H9 (cell line): ENCODE measurements around the gene TEX261. TPM values are rescaled to one million over a fixed set of nuclear protein-coding genes. Genes with fewer than 3 reads are reported as not detected.

ENCODE experiments used
- DNase-seq: peaks from one replicate; pipeline ENCODE4 v3.0.0-alpha.2; 2017
- H2AFZ ChIP-seq: one replicate; pipeline ENCODE4 v1.6.1; 2013; ENCODE audit warnings: mild to moderate bottlenecking, low read length, control low read depth, moderate library complexity
- H2AK5ac ChIP-seq: 2 replicates; pipeline ENCODE4 v1.6.1; 2013; ENCODE audit warnings: low read length, control low read depth, mixed read lengths; ENCODE audit not compliant: insufficient read length
- H2BK120ac ChIP-seq: one replicate; pipeline ENCODE4 v1.6.1; 2013; ENCODE audit warnings: low read depth, mild to moderate bottlenecking, low read length, control low read depth, inconsistent platforms; ENCODE audit not compliant: poor library complexity, severe bottlenecking
- H2BK12ac ChIP-seq: 2 replicates; pipeline ENCODE4 v1.6.1; 2013; ENCODE audit warnings: low read length, control low read depth, mixed read lengths, low read depth; ENCODE audit not compliant: insufficient read length
- H2BK15ac ChIP-seq: 2 replicates; pipeline ENCODE4 v1.6.1; 2013; ENCODE audit warnings: low read depth, low read length, control low read depth
- H2BK20ac ChIP-seq: one replicate; pipeline ENCODE4 v1.6.1; 2013; ENCODE audit warnings: low read depth, mild to moderate bottlenecking, low read length, control low read depth, inconsistent platforms; ENCODE audit not compliant: poor library complexity, severe bottlenecking
- H2BK5ac ChIP-seq: 2 replicates; pipeline ENCODE4 v1.6.1; 2013; ENCODE audit warnings: low read length, control low read depth, mixed read lengths; ENCODE audit not compliant: insufficient read length
- H3K14ac ChIP-seq: 2 replicates; pipeline ENCODE4 v1.6.1; 2013; ENCODE audit warnings: low read length, control low read depth; ENCODE audit not compliant: insufficient read depth
- H3K18ac ChIP-seq: 2 replicates; pipeline ENCODE4 v1.6.1; 2013; ENCODE audit warnings: low read depth, mild to moderate bottlenecking, mixed read lengths, low read length, control low read depth; ENCODE audit not compliant: insufficient read length
- H3K23ac ChIP-seq: 2 replicates; pipeline ENCODE4 v1.6.1; 2013; ENCODE audit warnings: low read length, control low read depth, mixed read lengths, low read depth; ENCODE audit not compliant: insufficient read length
- H3K23me2 ChIP-seq: 2 replicates; pipeline ENCODE4 v1.6.1; 2013; ENCODE audit warnings: low read depth, mild to moderate bottlenecking, mixed read lengths, low read length, control low read depth; ENCODE audit not compliant: insufficient read length, poor library complexity, severe bottlenecking
- H3K27ac ChIP-seq: 2 replicates; pipeline ENCODE4 v1.5.1; 2013; ENCODE audit warnings: low read length, control low read depth, mixed read lengths, low read depth; ENCODE audit not compliant: insufficient read length
- H3K27me3 ChIP-seq: 2 replicates; pipeline ENCODE4 v1.6.1; 2013; ENCODE audit warnings: low read length, control low read depth, inconsistent platforms; ENCODE audit not compliant: insufficient read depth
- H3K4ac ChIP-seq: 2 replicates; pipeline ENCODE4 v1.6.1; 2013; ENCODE audit warnings: low read depth, mild to moderate bottlenecking, control low read depth, inconsistent platforms, low read length, moderate library complexity
- H3K4me1 ChIP-seq: 2 replicates; pipeline ENCODE4 v1.6.1; 2013; ENCODE audit warnings: low read length, control low read depth, inconsistent platforms; ENCODE audit not compliant: insufficient read depth
- H3K4me2 ChIP-seq: 2 replicates; pipeline ENCODE4 v1.6.1; 2013; ENCODE audit warnings: low read length, control low read depth, mixed read lengths; ENCODE audit not compliant: insufficient read length, insufficient read depth
- H3K56ac ChIP-seq: 2 replicates; pipeline ENCODE4 v1.6.1; 2013; ENCODE audit warnings: low read depth, mild to moderate bottlenecking, mixed read lengths, low read length, control low read depth; ENCODE audit not compliant: insufficient read length
- H3K79me1 ChIP-seq: 2 replicates; pipeline ENCODE4 v1.6.1; 2013; ENCODE audit warnings: low read depth, mild to moderate bottlenecking, moderate library complexity, low read length, control low read depth, inconsistent platforms; ENCODE audit not compliant: insufficient read depth, poor library complexity, severe bottlenecking
- H3K79me2 ChIP-seq: 2 replicates; pipeline ENCODE4 v1.6.1; 2013; ENCODE audit warnings: low read length, control low read depth, inconsistent platforms; ENCODE audit not compliant: insufficient read depth
- H3K9ac ChIP-seq: 2 replicates; pipeline ENCODE4 v1.6.1; 2013; ENCODE audit warnings: low read length, control low read depth, mixed read lengths; ENCODE audit not compliant: insufficient read length; ENCODE audit errors: extremely low read depth
- H3K9me3 ChIP-seq: one replicate; pipeline ENCODE4 v1.6.1; 2013; ENCODE audit warnings: low read depth, low read length, inconsistent platforms; ENCODE audit not compliant: control insufficient read depth
- H3T11ph ChIP-seq: one replicate; pipeline ENCODE4 v1.6.1; 2013; ENCODE audit warnings: mild to moderate bottlenecking, low read length, control low read depth, inconsistent platforms
- H4K20me1 ChIP-seq: one replicate; pipeline ENCODE4 v1.6.1; 2013; ENCODE audit not compliant: control insufficient read depth, insufficient read length, insufficient read depth
- H4K5ac ChIP-seq: 2 replicates; pipeline ENCODE4 v1.6.1; 2013; ENCODE audit warnings: low read depth, mild to moderate bottlenecking, mixed read lengths, low read length, control low read depth; ENCODE audit not compliant: insufficient read length
- H4K8ac ChIP-seq: replicated peaks from 2 replicates; pipeline ENCODE4 v1.6.1; 2013; ENCODE audit warnings: low read length, control low read depth, mixed read lengths, low read depth; ENCODE audit not compliant: insufficient read length
- H4K91ac ChIP-seq: 2 replicates; pipeline ENCODE4 v1.6.1; 2013; ENCODE audit warnings: low read depth, mild to moderate bottlenecking, moderate library complexity, mixed read lengths, low read length, control low read depth; ENCODE audit not compliant: insufficient read length
- H3K27ac Mint-ChIP-seq, 3 experiments: 2 replicates in 2 of 3; 3 replicates in 1 of 3; pipeline ENCODE4 v1.8.0; 2020 to 2021; ENCODE audit warnings: mixed read lengths in 3 of 3, mild to moderate bottlenecking in 1 of 3, moderate library complexity in 1 of 3
- H3K27me3 Mint-ChIP-seq: 2 replicates; pipeline ENCODE4 v1.8.0; 2021; ENCODE audit warnings: low read depth, mild to moderate bottlenecking, moderate library complexity, mixed read lengths
- H3K36me3 Mint-ChIP-seq, 3 experiments: 2 replicates in 2 of 3; 3 replicates in 1 of 3; pipeline ENCODE4 v1.8.0; 2020 to 2021; ENCODE audit warnings: low read depth in 3 of 3, mixed read lengths in 3 of 3; ENCODE audit not compliant: insufficient read depth in 1 of 3
- H3K4me1 Mint-ChIP-seq, 2 experiments: 2 replicates each; pipeline ENCODE4 v1.8.0; 2020; ENCODE audit warnings: mixed read lengths in 2 of 2
- H3K4me3 Mint-ChIP-seq, 2 experiments: 2 replicates in 1 of 2; 3 replicates in 1 of 2; pipeline ENCODE4 v1.8.0; 2020 to 2021; ENCODE audit warnings: mild to moderate bottlenecking in 2 of 2, mixed read lengths in 2 of 2, moderate library complexity in 1 of 2
- H3K9me3 Mint-ChIP-seq, 2 experiments: 2 replicates in 1 of 2; 3 replicates in 1 of 2; pipeline ENCODE4 v1.8.0; 2020; ENCODE audit warnings: mild to moderate bottlenecking in 2 of 2, mixed read lengths in 2 of 2, moderate library complexity in 1 of 2
- WGBS: extraction: QIAGEN DNeasy Blood & Tissue Kit; methylation state at CpG from one replicate; pipeline ENCODE4 v1.1.7; 2013; ENCODE audit warnings: missing lambda C conversion rate, low lambda C conversion rate, mixed read lengths; ENCODE audit not compliant: insufficient read length; ENCODE audit errors: extremely low coverage; 5-methylcytosine and 5-hydroxymethylcytosine counted together
- total RNA-seq: library from RNA; stranded (reverse); gene quantifications from 2 replicates; pipeline ENCODE4 v1.2.1, GENCODE V29; 2021
- TF ChIP-seq, protein P1 (sequence below): fragments of 200-600 bp; sonication (generic); conservative IDR thresholded peaks from 3 replicates; pipeline ENCODE4 v1.8.0; 2021; ENCODE audit warnings: antibody characterized with exemption, mild to moderate bottlenecking

The TEX261 gene
- total RNA-seq, 1 experiment from 2014 or later, result 19.2 TPM

DNA sequence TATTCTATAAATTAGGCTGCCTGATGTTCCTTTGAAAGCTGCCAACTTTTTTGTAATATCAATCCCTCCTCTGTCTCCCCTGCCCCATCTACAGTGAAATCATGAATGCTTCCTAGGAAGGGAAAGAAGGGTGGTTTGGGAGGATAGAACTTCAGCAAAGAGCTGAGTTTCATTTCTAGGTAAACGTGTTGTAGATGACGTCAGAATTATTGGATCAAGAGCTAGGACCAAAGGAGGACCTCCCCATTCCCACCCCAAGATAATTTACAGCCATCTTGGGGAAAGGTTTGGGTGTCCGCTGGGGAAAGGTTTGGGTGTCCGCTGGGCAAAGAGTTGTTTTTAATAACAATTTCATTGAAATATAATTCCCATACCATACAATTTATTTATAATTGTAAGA is 27.5 kb downstream of the TEX261 start:
- H2BK15ac ChIP-seq, result no peak overlapping the region
- no peak overlapping the region for H2AFZ ChIP-seq
- H3K79me1 ChIP-seq, result no peaks in the 10 kb centered on the region
- DNase-seq, result no peak
- peaks cover 7% of the 10 kb centered on the region for H3K23me2 ChIP-seq
- no peaks in the 10 kb centered on the region for H3K9me3 ChIP-seq
- H2BK5ac ChIP-seq, result no peak overlapping the region
- Mint-ChIP-seq H3K36me3 (no peaks in the 10 kb centered on the region), H3K27ac (no peak overlapping the region), H3K27me3 (peaks cover 99% of the 10 kb centered on the region), H3K4me3 (no peak overlapping the region), H3K9me3 (no peaks in the 10 kb centered on the region; a peak in 2 of 5 replicates), H3K4me1 (peaks cover 3 to 5% of the 10 kb centered on the region in 2 experiments)
- H3K23ac ChIP-seq, result no peak overlapping the region
- H3K9ac ChIP-seq, result no peak overlapping the region
- no peak overlapping the region for H2AK5ac ChIP-seq
- TF ChIP-seq, protein P1, sequence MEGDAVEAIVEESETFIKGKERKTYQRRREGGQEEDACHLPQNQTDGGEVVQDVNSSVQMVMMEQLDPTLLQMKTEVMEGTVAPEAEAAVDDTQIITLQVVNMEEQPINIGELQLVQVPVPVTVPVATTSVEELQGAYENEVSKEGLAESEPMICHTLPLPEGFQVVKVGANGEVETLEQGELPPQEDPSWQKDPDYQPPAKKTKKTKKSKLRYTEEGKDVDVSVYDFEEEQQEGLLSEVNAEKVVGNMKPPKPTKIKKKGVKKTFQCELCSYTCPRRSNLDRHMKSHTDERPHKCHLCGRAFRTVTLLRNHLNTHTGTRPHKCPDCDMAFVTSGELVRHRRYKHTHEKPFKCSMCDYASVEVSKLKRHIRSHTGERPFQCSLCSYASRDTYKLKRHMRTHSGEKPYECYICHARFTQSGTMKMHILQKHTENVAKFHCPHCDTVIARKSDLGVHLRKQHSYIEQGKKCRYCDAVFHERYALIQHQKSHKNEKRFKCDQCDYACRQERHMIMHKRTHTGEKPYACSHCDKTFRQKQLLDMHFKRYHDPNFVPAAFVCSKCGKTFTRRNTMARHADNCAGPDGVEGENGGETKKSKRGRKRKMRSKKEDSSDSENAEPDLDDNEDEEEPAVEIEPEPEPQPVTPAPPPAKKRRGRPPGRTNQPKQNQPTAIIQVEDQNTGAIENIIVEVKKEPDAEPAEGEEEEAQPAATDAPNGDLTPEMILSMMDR, result no peak
- no peak overlapping the region for H2BK120ac ChIP-seq
- H3K18ac ChIP-seq, result no peak overlapping the region
- H3K27ac ChIP-seq, result no peak overlapping the region
- no peak overlapping the region for H4K91ac ChIP-seq
- no peaks in the 10 kb centered on the region for H4K20me1 ChIP-seq
- no peak overlapping the region for H4K5ac ChIP-seq
- no peak overlapping the region for H3T11ph ChIP-seq
- H3K4me2 ChIP-seq, result no peak overlapping the region
- no peak overlapping the region for H2BK12ac ChIP-seq
- peaks cover 15% of the 10 kb centered on the region; the same call in 1 of the 2 replicates for H3K27me3 ChIP-seq
- no peaks in the 10 kb centered on the region for H3K4me1 ChIP-seq
- H3K14ac ChIP-seq, result no peak overlapping the region
- no peak overlapping the region for H3K4ac ChIP-seq
- H3K79me2 ChIP-seq, result no peaks in the 10 kb centered on the region
- no peak overlapping the region for H3K56ac ChIP-seq
- H2BK20ac ChIP-seq, result no peak overlapping the region
- WGBS, result no CpG with 5 or more reads among the region's 4 CpGs
- H4K8ac ChIP-seq, result no peak overlapping the region
